ENCODE measurements around the gene LINC00305. TPM values are rescaled to one million over a fixed set of nuclear protein-coding genes. Genes with fewer than 3 reads are reported as not detected.

LINC00305 gene
- total RNA-seq (ENCODE audit: low replicate concordance), result not detected in 2 replicates

DNA sequence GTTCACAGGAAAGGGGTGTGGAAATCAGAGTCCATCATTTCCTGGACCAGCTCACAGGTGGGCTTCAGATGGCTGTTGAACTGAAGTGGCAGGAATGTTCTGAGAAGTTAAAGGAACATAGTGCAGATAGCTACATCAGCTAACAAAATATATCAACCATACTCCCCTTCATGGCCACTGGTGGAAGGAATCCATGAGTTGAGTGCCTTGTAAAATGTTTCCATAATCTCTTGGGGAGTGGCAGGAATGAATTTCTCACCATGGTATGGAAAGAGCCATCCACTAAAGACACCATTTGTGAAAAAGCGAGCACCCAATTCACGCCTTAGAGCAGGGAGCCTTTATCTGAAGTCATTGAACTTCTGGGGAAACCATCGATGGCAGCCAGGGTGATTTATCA is at the start of gene LINC00305:
LINC00305 (minus strand) TSS at position 101 of the 400 bp plus-strand sequence.
- Mint-ChIP-seq H3K4me3 (no peak within 1 kb of the TSS), H3K4me1 (peaks cover 8% of the 10 kb centered on the region), H3K9me3 (no peaks in the 10 kb centered on the region), H3K36me3 (no peaks in the 10 kb centered on the region), H3K27me3 (ENCODE audit: insufficient read depth, low read depth) (no peaks in the 10 kb centered on the region), H3K27ac (no peak within 1 kb of the TSS)
- no peaks in the 10 kb centered on the region for H3K79me2 ChIP-seq (ENCODE audit: low read depth)
- no peaks in the 10 kb centered on the region for H3K27me3 ChIP-seq
- no peak within 1 kb of the TSS for H2AFZ ChIP-seq (replicated peaks)
- no peak within 1 kb of the TSS for H3K27ac ChIP-seq
- no peak within 1 kb of the TSS for H3K4me3 ChIP-seq
- no peak for DNase-seq (ENCODE audit: low spot score)
- H3K36me3 ChIP-seq, result no peaks in the 10 kb centered on the region
- H4K20me1 ChIP-seq (ENCODE audit: low read depth), result no peaks in the 10 kb centered on the region
- no peaks in the 10 kb centered on the region for H3F3A ChIP-seq (ENCODE audit: low read depth)
- no peaks in the 10 kb centered on the region for H3K4me1 ChIP-seq
- TF ChIP-seq EZH2 (IDR thresholded peaks at IDR 0.05), result no peak
- TF ChIP-seq, protein P1, sequence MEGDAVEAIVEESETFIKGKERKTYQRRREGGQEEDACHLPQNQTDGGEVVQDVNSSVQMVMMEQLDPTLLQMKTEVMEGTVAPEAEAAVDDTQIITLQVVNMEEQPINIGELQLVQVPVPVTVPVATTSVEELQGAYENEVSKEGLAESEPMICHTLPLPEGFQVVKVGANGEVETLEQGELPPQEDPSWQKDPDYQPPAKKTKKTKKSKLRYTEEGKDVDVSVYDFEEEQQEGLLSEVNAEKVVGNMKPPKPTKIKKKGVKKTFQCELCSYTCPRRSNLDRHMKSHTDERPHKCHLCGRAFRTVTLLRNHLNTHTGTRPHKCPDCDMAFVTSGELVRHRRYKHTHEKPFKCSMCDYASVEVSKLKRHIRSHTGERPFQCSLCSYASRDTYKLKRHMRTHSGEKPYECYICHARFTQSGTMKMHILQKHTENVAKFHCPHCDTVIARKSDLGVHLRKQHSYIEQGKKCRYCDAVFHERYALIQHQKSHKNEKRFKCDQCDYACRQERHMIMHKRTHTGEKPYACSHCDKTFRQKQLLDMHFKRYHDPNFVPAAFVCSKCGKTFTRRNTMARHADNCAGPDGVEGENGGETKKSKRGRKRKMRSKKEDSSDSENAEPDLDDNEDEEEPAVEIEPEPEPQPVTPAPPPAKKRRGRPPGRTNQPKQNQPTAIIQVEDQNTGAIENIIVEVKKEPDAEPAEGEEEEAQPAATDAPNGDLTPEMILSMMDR (IDR thresholded peaks at IDR 0.05), result no peak
- no peak for TF ChIP-seq EZH2phosphoT487 (IDR thresholded peaks at IDR 0.05)
- no peak within 1 kb of the TSS for H3K9ac ChIP-seq
- H3K9me3 ChIP-seq (ENCODE audit: low read depth), result no peaks in the 10 kb centered on the region
- no peak within 1 kb of the TSS for H3K4me2 ChIP-seq

- H3K27me3 ChIP-seq, result no peaks in the 10 kb centered on the region
- Mint-ChIP-seq H3K27me3 (ENCODE audit: insufficient read depth, low read depth) (no peaks in the 10 kb centered on the region), H3K4me1 (peaks cover 2% of the 10 kb centered on the region), H3K9me3 (no peaks in the 10 kb centered on the region), H3K36me3 (no peaks in the 10 kb centered on the region), H3K4me3 (no peak overlapping the region), H3K27ac (no peak overlapping the region)
- H3K36me3 ChIP-seq, result no peaks in the 10 kb centered on the region
- no peak overlapping the region for H3K27ac ChIP-seq
- no peak overlapping the region for H2AFZ ChIP-seq (replicated peaks)
- TF ChIP-seq EZH2 (IDR thresholded peaks at IDR 0.05) (no peak), EZH2phosphoT487 (IDR thresholded peaks at IDR 0.05) (no peak)
- TF ChIP-seq, protein P1 (IDR thresholded peaks at IDR 0.05), result no peak
- no peak overlapping the region for H3K4me3 ChIP-seq
- no peaks in the 10 kb centered on the region for H3K9me3 ChIP-seq (ENCODE audit: low read depth)
- H4K20me1 ChIP-seq (ENCODE audit: low read depth), result no peaks in the 10 kb centered on the region
- H3K4me2 ChIP-seq, result no peak overlapping the region
- peaks cover 5% of the 10 kb centered on the region for H3K4me1 ChIP-seq
- H3K9ac ChIP-seq, result no peak overlapping the region
- no peaks in the 10 kb centered on the region for H3F3A ChIP-seq (ENCODE audit: low read depth)
- DNase-seq (ENCODE audit: low spot score), result no peak
- H3K79me2 ChIP-seq (ENCODE audit: low read depth), result no peaks in the 10 kb centered on the region
These were observed 42.2 kb upstream of the LINC00305 start for GRCh38 chr18:64191069-64191468.

GRCh38 chr18:64185987-64186386 is 37.1 kb upstream of the LINC00305 start:
- Histone ChIP-seq H3K9ac (no peak overlapping the region), H3K27ac (no peak overlapping the region), H3K4me1 (peaks cover 5% of the 10 kb centered on the region), H3K27me3 (no peaks in the 10 kb centered on the region), H3K79me2 (ENCODE audit: low read depth) (no peaks in the 10 kb centered on the region), H4K20me1 (ENCODE audit: low read depth) (no peaks in the 10 kb centered on the region), H3K4me2 (no peak overlapping the region), H3K4me3 (no peak overlapping the region), H2AFZ (replicated peaks) (no peak overlapping the region), H3F3A (ENCODE audit: low read depth) (no peaks in the 10 kb centered on the region), H3K36me3 (no peaks in the 10 kb centered on the region), H3K9me3 (ENCODE audit: low read depth) (no peaks in the 10 kb centered on the region)
- Mint-ChIP-seq H3K36me3 (no peaks in the 10 kb centered on the region), H3K4me3 (no peak overlapping the region), H3K9me3 (no peaks in the 10 kb centered on the region), H3K4me1 (peaks cover 2% of the 10 kb centered on the region), H3K27ac (no peak overlapping the region), H3K27me3 (ENCODE audit: insufficient read depth, low read depth) (no peaks in the 10 kb centered on the region)
- TF ChIP-seq, protein P1 (IDR thresholded peaks at IDR 0.05), result no peak
- TF ChIP-seq EZH2 (IDR thresholded peaks at IDR 0.05) (no peak), EZH2phosphoT487 (IDR thresholded peaks at IDR 0.05) (no peak)
- no peak for DNase-seq (ENCODE audit: low spot score)
